Activated CD4-positive, alpha-beta T cell treated with anti-CD3 and anti-CD28 coated beads for 24 hours (primary cell): ENCODE results near the gene TSPOAP1.

Source experiments
- DNase-seq, 2 donors: peaks; one replicate each; pipeline ENCODE4 v3.0.0-alpha.2; 2020; ENCODE audit warnings: low read depth in 2 of 2

TSPOAP1 gene

DNA sequence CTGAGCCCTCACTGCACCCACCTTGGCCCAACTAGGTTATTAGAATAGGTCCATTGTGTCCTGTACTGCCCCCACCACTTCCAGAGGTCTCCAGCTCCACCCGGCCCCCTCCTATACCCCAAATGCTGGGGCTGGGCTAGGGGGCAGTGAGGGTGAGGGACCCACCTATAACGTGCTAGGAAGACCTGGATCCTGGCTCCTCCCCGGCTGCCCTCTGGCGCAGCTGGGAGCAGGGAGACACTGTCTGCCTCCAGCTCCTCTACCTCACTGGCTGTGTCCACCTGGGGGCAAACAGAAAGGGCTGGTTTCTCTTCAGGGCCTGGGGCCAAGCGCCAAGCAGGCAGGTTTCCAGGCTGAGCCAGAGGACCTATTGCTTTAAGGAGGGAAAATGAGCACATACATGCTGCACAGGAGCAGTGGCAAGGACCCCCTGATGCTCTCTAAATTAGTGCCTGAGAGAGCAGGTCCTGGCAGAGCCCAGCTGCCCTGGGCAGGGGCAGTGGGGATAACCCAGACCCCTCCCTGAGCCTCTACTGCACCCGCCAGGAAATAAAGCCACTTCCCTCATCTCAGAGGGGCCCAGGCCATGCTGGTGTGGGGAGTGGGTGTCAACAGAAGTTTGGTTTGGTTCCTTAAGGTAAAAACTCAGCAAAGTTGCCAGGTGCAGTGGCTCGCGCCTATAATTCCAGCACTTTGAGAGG is 12.2 kb downstream of the TSPOAP1 start:
- no peak for DNase-seq

DNA sequence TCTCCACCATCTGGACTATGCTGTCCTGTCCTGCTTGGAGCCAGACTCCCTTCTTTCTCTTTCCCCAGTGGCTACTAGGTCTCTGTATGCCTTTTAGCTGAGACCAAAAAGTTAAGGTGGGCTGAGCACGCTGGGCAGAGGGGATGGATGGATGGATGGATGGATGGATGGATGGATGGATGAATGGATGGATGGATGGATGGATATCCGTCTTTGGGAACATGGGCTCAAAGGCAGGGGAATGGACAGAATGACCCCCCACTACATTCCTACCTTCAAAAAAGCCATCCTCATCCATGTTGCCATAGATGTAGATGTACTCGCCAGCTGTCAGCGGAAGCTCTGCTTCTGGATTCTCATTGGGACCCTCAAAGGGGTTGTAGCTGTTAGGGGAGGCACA is 12.8 kb downstream of the TSPOAP1 start:
- DNase-seq: no peak

DNA sequence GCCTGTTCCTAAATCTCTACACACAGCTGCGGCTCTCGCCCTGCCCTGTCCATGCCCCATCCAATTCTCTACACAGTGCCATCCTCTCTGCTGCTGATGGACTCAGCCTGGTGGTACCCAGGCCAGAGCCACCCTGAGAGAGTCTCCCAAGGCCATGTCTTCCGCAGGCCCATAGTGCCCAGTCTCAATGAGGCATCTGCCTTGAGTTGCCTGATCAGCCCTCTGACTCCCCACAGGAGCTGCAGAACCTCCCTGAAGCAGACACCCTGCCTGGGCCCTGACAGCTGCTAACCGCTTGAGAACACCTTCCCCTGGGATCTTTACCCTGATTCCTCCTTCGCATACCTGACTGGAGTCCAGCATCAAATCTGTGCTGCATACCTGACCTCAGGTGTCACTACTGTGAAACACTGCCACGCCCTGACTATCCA is 13.3 kb downstream of the TSPOAP1 start:
- DNase-seq: no peak

DNA sequence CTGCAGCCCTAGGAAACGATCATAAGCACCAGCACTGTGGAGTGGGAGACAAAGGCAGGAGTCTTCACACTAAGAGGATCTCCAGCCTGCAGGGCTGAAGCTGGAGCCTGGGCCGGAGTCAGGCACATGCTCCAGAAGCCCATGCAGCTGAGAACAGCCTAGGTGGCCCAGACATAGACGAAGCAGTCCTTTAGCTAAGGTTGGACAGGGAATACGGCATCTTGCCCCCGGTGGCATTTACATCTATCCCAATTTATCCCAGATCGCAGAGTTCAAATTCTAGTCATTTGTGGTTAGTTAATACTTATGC is 13.9 kb downstream of the TSPOAP1 start:
- DNase-seq: no peak

DNA sequence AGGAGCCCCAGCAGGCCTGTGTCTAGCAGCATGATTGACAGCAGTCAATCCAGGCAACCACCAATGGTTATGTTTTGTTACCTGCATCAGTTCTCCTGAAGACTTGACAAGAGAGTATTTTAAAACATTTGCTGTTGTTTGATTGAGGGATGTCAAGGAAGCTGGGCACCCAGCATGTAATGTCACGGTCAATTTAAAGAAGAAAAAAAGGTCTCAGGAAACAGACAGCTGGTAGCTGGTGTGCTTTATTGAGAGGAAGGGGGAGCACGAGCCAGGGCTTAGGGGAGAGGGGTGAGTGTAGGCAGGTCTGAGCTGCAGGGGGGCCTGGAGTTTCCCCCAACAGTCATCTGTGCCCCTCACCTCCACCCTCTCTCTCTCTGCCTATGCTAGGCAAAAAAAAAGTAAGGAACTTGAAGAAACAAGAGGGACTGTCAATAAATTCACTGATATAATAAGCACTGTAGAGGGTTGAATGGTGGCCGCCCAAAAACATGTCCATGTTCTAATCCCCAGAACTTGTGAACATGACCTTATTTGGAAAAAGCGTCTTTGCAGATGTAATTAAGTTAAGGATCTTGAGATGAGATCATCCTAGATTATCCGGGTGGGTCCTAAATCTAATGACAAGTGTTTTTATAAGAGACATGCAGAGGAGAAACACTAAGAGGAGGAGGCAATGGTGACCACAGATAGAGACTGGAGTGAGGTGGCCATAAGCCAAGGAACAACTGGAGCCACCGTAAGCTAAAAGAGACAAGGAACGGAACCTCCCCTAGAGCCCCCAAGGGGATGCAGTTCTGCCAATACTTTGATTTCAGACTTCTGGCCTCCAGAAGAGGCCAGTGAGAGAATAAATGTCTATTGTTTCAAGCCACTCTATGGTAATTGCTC is 14.5 kb downstream of the TSPOAP1 start:
- DNase-seq: no peak

DNA sequence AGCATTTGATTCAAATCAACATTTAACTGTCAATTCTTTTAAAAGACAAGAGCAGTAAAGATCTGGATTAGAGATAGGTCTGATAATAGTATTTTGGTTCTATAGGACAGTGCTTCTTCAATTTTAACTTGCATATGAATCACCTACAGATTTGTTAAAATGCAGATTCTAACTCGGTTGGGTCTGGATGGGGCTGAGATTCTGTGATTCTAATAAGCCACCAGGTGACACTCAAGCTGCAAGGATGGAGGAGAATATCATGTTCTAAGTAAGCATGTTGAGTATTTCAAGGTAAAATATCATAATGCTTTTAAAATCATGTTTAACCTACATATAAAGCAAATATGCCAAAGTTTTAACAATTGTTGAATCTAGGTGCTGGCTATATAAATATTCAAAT is 15.8 kb downstream of the TSPOAP1 start:
- no peak for DNase-seq

DNA sequence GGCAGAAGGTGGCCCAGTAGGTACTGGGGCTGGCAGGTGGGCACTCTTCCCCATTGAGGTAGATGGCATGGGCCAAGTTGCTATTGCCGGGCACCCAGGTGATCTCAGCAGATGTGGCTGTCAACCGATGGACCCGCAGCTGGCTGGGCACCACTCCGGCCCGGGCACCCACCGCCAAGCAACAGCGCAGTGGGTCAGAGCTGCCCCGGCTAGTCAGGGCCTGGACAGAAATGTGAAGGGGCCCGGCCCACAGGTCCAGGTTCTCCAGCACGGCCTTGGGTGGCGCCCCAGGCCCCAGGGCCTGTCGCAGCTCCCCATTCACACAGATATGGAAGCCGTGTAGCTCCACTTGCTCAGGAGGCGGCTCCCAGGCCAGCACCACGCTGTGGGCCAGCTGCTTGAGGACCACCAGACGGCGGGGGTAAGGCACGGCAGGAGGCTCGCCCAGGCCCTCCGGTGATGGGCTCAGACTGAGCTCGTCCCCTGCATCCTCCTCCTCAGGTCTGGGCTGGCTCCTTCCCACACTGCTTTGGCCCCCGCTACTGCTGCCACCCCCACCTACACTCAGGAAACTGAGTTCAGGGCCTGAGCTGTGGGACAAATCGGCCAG is 16.5 kb downstream of the TSPOAP1 start:
- no peak for DNase-seq

DNA sequence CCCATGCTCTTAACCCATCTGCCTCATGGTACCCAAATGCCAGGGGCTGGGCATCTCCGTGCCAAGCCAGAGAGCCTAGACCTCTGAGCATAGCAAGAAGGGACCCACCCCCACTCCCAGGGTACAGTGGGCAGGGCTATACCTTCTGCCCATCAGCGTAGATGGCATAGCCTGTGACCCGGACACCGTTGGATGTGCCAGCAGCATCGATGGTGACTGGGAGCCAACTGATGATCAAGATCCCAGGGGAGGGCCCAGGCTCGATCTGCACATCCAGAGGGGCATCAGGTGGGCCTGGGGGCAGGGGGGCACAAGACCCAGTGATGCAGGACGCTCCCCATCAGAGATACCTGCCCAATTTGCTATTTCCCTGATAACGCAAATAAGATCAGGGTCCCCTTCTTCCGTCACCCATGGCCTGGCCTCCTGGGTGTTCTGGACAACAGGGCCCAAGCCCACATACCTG is 17.1 kb downstream of the TSPOAP1 start:
- no peak for DNase-seq

DNA sequence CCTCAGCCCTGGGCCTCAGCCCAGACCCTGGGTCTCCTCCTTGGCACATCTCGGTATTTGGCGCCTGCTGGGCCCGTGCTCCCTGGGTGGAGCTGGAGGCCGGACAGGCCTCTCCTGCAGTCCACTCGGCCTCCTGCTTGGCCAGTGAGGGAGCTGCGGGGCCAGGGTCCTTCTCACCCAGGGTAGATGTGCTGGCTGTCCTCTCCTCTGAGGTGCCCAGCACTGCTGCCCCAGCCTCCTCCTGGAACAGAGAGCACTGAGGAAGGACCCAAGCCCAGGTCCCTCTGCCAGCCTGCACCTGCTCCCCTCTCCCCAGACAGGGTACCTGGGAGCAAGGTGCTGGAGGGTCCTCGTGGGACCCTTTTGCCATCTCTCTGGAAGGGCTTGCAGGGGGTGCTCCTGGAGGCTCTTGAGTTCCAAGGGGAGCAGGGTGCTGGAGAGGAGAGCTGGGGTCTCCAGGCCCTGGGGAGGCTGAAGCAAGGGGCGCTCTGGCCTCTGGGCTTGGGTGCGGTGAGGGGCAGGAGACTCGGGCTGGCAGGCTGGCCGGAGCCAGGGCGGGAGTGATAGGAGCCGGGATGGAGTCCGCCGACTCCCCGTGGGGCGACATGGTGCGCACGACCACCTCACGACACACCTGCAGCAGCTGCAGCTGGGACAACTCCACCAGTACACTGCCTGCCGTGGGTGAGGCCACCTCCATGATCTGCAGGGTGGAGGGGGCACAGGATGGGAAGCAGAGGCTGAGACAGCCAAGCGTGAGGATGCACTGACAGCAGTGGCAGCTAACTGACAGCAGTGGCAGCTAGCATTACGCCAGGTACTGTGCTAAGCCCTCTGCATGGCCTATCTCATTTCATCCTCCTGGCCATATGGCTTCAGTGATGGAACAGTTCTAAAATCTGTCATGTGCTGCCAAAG is 17.8 kb downstream of the TSPOAP1 start:
- DNase-seq: no peak

DNA sequence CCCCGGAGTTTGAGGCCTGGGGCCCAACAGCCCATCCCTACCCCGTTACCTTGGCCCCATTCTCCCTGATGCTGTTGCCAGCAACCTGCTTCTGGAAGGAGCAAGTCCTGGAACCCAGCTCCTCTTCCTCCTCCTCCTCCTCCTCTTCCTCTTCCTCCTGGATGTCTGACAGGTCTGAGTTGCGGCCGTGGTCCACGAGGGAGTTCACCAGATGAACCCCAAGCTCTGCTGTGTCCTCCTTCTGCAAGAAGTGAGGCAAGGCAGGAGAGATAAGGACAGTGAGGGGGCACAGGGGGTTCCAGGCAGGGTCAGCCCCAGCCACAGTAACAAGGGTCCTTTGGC is 18.7 kb downstream of the TSPOAP1 start:
- no peak for DNase-seq

DNA sequence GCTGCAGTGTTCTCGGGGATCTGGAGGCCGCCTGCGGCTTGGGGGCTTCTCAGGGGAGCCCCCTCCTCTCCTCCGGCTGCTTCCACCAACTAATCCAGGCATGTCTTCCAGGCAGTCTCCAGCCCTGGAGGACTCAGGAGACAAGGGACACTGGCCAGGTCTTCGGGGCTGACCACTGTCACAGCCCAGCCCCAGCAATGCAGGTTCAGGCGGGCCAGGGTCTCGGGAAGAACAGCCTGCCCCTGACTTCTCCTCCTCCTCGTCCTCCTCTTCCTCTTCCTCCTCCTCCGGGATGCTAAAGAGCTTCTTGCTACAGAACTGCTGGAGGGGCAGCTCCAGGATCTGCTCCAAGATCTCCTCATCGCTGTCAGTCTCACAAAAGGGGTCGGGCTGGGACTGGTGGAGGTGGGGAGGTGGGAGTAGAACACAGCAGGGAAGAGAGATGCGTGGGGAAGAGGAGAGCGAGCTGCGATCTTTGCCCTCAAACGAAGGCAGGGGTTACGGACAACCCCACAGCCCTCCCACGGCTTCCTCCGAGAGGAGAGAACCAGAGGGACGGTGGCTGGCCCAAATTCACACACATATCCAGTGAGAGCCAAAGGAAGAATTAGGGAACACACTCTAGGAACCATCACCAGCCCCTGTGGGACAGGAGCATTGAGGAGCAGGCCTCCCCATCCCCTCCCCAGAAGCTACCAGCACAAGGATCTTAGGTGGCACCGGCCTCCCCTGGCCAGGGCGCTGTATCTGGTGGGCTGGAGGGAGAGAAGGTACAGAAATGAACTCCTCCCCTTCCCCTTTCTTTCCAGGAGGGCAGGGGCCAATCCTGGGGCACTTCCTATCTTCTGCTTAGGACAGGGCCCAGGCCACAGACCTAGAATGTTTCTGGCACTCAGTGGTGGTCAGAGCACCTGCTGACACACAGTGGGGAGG is 19.3 kb downstream of the TSPOAP1 start:
- DNase-seq: no peak

DNA sequence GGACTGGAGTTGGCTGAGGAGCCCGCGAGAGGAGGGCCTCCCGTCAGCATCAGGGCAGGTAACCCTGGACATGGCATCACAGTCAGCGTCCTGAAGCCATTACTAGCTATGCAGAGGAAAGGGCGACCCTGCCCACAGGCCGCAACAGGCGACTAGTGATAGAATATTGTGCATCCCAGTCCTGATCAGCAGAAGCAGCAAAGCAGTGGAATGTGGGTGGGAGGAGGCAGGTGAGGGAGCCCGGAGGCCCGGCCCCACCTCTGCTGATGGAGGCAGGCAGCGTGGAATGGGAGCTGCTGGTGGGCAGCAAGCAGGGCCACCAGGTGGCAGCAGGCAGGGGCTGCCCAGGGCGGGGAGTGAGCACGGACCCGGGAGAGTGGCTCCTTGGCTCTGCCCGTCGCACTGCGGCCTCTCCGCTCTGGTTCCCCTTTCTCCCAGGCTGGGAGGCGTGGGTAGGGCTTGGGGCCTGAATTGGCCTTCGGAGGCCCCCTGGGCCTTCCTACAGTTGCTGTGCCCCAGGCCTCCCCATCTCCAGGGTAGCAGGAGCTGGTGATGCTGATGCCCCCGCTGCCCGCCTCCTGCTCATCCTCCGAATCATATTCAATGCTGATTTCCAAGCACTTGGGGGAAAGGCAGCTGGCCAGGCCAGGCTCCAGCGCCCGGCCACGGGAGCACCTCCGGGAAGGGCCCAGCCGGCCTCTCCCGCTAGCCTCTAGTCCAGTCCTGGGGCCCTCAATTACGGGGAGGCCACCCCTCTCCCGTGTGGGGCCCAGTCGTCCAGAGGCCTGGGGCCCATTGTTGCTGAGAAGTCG is 20.2 kb downstream of the TSPOAP1 start:
- DNase-seq: no peak

DNA sequence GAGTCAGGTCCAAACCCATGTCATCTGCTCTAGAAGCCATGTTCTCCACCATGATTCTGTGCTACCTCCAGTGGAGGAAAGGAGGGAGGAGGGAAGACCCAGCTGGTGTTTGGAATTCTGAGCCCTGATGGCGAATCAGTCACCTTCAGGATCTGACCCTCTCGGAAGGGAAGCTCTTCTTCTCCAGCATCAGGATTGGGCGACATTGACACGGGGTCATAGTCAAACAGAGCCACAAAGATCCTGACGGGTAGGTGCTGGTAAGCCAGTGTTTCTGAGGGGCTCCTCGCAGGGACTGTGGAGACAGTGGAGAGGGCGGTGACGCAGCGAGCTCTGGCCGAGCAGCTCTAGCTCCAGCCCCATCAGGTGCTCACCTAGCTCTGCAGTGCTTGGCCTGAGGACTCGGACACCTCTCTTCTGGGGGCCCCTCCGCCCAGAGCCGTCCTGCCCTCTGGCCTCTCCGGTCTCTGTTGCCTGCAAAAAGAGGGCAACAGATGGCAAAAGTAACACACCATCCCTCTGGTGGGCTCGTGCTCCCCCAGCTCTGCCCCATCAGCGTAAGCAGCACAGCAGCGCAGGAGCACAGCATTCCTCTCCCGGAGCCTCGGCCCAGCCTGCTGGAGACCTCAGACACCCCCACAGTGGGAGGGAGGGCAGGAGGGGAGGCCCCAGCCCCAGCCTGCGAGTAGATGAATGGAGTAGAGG is 21.0 kb downstream of the TSPOAP1 start:
- DNase-seq: no peak

DNA sequence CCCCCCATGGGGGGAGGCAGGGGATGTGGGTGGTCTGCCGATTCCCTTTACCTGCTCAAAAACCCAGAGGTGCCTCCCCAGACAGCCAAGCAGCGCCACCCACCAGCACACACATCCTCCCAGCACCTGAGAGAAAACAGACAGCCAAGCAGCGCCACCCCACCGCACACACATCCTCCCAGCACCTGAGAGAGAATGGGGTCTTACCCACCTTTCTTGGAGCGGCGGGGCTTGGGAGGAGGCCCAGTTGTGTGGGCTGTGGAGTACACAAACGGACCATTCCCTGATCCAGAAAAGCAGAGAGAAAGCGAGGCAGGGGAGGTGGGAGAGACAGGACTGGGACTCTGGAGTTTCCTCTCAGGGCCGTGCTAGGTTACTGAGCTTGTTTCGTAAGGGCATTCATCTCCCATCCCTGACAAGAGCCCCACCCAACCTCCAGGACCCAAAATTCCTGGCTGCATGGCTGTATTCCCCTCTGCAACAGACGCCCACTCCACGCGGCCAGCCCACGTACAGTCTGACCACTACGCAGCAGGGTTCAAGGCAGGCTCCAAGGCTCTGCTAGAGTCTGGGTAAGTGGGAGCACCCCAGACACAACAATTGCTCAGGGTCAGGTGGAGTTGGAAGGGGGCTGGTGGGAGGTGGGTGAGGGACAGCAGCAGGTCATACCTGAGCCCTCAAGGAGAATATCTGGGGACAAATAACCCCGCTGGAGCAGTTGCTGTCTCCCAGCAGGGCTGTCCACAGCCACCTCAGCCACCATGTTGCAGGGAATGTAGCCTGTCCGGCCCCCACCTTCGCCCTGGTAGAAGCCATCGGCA is 22.3 kb downstream of the TSPOAP1 start:
- DNase-seq: no peak

DNA sequence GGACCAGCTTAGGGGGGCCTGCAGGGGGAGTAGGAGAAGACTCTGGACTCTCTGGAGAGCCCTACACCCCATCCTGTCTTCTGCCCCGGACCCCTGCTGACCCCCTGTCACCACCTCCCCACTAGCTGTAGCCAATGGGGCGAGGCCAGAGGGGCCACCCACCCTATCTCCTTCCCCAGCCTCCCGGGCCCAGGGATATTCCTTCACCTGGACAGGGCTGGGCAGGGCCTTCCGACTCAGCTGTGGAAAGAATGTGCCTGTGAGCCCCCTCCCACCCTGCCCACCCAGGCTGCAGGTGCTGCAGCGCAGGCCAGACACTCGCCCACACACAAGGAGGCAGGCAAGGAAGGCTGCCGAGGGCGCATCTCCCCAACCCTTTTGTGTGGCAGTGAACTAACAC is 23.0 kb downstream of the TSPOAP1 start:
- no peak for DNase-seq

DNA sequence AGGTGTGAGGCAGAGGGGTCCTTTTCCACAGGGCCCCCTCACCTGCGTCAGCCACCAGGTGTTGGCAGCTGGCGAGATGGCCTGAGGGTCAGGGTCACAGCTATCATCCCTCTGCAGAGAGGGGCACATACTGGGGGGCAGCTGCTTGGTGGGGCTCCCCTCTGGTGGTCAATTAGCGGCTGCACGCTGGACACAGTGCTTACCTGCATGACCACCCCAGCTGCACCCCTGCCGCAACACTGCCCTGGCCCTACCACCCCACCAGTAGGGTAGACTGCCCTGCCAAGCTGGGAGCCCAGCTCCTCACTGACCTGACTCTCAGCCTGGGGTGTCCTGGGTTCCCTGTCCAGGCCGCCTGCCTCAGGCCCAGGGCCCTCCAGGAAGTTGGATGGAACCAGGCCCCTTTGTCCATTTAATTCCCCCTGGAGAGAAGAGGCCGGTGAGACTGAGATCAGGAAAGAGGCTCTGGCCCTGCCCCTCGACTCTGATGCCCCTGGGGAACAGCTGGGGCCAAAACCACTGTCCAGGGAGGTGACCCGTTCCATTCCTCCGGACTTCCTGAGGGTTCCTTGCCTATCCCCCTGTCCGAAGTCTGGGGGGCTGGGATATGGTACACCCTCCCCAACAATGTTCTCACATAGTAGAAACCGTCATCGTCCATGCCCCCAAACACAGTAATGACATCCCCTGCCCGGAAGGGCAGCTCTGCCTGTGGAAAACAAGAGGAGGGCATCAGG is 23.7 kb downstream of the TSPOAP1 start:
- no peak for DNase-seq

DNA sequence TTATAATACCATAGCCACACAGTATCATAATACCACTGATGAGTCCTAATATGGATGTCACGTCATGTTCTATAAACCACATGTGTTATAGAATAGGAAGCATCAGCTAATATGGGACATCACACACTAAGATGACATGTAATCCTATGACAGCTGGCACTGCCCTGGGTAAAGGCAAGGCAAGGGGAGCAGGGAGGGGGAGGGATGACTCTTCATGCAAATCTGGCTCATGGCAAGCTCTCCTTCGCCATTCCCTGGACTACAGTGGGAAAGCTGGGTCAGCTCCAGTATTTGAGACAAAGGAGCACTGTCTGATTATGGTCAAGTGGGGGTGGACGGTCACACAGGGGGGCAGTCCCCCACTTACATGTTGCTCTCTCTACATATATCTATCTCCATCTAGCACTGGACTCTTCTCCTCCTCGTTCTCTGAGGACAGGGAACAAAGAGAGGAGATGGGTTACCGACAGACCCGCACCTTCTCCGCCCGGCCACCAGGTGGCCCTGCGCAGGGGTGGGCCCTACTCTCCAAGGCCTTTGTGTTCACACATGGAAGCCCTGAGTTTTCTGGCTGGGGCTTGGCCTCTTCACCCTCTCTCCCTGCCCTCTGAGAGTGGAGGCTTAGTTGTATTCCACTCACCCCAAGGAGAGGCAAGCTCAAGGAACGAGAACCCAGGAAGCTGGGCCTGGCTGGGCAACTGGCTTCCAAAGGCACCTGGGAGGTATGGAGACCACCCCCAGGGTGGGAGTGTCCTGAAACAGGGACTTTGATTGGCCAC is 24.4 kb downstream of the TSPOAP1 start:
- peak; percentile 39 to 47 for DNase-seq
